Measurements from ENCODE around the gene SLC39A11. TPM values are rescaled to one million over a fixed set of nuclear protein-coding genes. Genes with fewer than 3 reads are reported as not detected.
"Not testable (repeated sequence)": the region's sequence is repeated elsewhere in the genome, so short reads cannot be mapped to it uniquely, and the experiment has no call there.

The SLC39A11 gene
- polyA plus RNA-seq, 12 donors = 7.7 to 12.9 (median 9.9) TPM; not detected in 1

GRCh38 chr17:72717676-72718075 is 374.8 kb downstream of the SLC39A11 start:
- DNase-seq = no peak

DNA sequence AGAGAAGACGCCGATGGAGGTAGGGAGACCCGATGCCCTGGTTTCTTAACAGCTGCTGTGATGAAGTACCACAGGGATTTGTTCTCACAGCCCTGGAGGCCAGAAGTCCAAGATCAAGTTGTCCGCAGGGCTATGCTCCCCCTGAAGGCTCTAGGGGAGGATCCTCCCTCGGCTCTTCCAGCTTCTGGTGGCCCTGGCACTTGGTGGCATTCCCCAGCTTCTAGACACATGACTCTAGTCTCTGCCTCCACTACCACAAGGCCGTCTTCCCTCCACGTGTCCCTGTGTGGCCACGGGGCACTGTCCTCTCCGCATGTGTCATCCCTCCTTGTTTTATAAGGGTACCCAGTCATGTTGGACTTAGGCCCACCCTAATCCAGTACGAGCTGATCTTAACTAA is 375.2 kb downstream of the SLC39A11 start:
- DNase-seq = no peak

DNA sequence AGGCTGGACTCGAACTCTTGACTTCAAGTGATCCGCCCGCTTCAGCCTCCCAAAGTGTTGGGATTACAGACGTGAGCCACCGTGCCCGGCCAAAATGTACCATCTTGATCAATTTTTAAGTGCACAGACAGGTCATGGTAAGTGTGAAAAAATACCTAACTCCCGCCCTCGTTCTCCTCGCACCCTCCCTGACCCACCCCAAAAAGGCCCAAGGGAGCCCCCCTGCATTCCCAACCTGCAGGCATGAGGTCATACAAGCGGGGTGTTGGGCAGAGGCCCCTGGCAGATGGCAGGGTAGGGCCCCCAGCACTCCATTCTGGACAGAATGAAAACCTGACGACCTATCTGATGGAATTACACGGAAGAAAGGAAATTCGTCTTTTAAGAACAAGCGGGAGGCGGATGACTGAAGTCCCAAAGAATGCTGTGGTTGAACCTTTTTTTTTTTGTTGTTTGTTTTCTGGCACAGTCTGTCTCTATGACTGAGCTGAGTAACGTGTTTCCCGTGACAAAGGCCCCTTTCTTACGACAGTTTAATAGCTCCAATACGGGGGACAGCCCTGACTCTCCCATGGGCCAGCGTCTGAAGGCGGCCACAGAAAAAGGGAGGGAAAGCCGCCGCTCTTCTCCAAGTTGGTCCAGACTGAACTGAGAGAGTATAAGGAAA is 376.4 kb downstream of the SLC39A11 start:
- DNase-seq = no peak

GRCh38 chr17:72714357-72714966 is 378.0 kb downstream of the SLC39A11 start:
- DNase-seq = no peak

GRCh38 chr17:72713701-72714100 is 378.8 kb downstream of the SLC39A11 start:
- no peak for DNase-seq

DNA sequence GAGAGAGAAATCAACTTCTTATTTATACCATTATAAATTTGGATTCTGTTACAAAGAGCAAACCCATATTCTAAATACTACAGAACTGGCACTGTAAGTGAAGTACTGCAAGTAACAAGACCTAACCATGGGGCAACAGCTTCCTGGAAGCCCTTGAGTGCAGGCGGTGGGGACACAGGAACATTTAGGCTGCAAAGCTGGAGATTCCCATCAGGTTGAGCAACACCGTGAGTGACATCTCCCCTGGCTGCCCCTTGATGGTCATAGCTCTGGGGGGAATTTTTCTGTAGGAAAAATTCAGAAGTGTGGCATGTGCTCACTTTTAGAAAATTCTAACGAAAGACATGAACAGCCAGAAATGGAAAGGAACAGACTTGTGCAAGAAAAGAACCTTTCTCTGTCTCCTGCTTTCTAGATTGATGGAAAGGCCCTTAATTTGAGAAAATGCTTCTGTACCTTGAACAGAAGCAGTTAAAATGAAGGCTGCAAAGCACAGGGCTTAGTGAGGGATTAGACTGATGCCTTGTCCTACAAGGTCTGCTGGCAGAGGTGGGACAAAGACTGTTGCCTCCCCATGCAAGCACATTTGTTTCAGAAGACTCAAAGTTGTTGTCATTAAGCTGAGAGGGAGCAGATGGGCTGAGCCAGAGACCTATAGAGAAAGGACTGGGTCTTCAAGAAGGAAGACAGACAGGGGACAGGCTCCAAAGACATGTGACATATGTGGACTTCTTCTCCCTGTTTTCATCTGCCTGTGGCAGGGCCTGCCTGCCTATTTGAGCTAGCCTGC is 380.8 kb downstream of the SLC39A11 start:
- no peak for DNase-seq

DNA sequence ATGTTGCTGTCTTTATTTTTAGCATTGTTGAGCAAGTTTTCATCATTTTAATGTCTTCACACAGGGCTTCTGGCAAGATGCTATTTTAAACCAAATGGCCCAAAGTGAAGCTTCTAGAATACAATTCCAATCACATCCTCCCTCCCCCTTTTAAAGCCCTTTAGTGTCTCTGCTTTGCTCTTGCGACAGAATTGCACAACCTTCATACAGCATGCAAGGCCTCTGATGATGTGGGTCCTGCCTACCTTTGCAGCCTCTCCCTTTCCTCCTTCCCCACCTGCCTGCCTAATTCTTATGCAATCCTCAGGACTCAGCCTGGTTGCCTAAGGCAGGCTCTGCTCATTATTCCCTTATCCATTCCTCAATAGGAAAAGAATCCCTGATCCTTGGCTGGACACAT is 381.7 kb downstream of the SLC39A11 start:
- DNase-seq = no peak

- DNase-seq = no peak
These were observed 382.3 kb downstream of the SLC39A11 start for GRCh38 chr17:72710202-72710601.

- not testable (repeated sequence) for DNase-seq
These were observed 383.8 kb downstream of the SLC39A11 start for GRCh38 chr17:72708682-72709081.

GRCh38 chr17:72707881-72708280 is 384.6 kb downstream of the SLC39A11 start:
- DNase-seq = no peak

- no peak for DNase-seq
These were observed 386.0 kb downstream of the SLC39A11 start for GRCh38 chr17:72706396-72706981.

DNA sequence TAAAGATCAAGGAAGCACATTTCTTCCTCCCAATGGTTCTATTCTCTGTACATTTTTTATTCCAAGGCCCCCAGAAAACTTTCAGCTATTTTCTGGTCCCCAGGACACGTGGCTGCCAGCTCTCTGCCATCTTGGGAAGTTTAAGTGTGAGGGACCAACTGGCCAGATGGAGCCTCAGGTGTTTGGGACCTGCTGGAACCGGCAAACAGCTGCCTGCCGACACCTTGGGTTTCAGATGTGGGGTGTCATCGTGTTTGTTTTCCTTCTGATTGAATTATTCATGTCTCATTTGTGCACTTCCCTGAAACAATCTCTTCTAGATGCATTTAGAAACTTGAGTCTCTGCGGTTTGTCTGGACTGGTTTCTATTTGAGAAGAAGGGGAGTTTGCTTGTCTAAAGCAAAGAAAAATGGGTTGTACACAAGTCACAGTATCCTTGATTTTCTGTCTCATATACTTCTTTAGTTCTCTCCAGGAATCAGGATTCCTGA is 386.5 kb downstream of the SLC39A11 start:
- no peak for DNase-seq

- DNase-seq = no peak
These were observed 389.5 kb downstream of the SLC39A11 start for GRCh38 chr17:72702998-72703397.

- no peak for DNase-seq
These were observed 390.3 kb downstream of the SLC39A11 start for GRCh38 chr17:72702136-72702735.

- DNase-seq = no peak
These were observed 392.3 kb downstream of the SLC39A11 start for GRCh38 chr17:72700226-72700625.

- no peak for DNase-seq
These were observed 392.9 kb downstream of the SLC39A11 start for GRCh38 chr17:72699545-72699944.

DNA sequence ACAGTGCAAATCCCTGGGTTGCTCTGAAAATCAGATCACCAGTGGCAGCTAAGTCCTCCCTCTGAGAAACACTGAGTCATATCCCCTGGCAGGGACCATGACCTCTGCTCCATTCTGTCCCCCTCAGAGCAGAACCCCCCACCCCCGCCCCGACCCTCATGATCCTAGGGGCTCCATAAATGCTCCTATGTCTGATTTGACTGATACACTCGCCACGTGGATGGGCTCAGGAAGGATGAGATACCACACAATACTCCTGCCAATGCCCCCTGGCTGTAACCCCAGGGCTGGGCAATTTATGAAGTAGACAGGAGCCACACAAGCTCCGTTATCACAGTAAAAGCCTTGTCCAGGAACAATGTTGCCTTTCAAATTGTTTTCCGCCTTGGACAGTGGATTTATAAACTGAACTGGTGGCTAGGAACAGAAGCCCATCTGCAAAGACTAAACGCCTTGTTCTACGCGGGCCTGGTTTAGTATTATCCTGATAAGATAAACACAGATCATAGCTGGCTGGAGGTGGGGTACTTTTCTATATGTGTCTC is 394.8 kb downstream of the SLC39A11 start:
- no peak for DNase-seq

DNA sequence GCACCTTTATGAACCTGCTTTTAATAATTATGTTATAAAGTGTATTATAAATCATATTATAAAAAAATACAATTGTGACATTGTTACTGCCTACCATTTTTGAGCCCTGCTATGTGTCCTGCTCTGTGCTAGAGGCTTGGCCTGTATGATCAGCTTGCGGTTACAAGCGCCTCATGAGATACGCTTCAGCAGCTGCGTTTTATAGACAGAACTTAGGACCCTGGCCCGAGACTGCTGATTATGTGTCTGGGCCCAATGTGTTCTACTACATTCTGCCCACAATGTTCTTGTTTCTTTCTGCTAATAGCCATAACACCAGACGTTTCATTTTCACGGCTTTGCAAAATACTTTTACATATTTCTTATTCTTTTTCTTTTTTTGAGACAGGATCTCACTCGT is 395.8 kb downstream of the SLC39A11 start:
- no peak for DNase-seq

- no peak for DNase-seq
These were observed 396.3 kb downstream of the SLC39A11 start for GRCh38 chr17:72696156-72696555.

- DNase-seq = no peak
These were observed 398.5 kb downstream of the SLC39A11 start for GRCh38 chr17:72693956-72694355.

- DNase-seq = no peak
These were observed 399.2 kb downstream of the SLC39A11 start for GRCh38 chr17:72693151-72693878.

Measured in muscle of arm (tissue), 12 donors.